ENCODE results near the gene USP3.

Gene USP3

DNA sequence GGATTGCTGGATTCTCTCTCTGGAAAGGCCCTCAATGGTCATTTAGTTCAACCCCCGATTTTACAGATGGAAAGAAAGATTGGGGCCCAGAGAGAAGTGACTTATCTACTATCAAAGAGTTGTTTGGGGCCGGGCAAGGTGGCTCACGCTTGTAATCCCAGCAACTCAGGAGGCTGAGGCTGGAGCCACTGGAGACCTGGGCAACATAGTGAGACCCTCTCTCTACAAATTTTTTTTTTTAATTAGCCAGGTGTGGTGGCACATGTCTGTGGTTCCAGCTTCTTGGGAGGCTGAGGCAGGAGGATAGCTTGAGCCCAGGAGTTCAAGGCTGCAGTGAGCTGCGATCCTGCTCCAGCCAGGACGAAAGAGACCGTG lies 5.2 kb upstream of the USP3 start:
- no peak for DNase-seq

DNA sequence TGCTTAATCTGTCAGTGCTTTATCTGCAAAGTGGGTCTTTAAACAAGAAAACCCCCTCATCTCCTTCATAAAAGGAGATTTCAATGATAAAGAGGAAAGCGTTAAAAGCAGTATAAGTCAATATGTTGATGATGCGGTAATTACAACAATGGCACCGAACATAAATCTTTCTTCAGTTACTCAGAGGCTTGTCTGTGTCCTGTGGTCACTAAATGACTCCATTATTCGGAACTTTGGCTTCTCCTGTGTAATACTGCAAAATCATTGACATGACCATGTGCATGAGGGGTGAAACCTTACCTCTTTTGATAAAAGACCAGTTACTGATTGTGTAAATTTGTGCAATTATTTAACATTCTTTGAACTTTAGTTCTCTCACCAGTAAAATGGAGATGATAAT lies 4.8 kb upstream of the USP3 start:
- no peak for DNase-seq

DNA sequence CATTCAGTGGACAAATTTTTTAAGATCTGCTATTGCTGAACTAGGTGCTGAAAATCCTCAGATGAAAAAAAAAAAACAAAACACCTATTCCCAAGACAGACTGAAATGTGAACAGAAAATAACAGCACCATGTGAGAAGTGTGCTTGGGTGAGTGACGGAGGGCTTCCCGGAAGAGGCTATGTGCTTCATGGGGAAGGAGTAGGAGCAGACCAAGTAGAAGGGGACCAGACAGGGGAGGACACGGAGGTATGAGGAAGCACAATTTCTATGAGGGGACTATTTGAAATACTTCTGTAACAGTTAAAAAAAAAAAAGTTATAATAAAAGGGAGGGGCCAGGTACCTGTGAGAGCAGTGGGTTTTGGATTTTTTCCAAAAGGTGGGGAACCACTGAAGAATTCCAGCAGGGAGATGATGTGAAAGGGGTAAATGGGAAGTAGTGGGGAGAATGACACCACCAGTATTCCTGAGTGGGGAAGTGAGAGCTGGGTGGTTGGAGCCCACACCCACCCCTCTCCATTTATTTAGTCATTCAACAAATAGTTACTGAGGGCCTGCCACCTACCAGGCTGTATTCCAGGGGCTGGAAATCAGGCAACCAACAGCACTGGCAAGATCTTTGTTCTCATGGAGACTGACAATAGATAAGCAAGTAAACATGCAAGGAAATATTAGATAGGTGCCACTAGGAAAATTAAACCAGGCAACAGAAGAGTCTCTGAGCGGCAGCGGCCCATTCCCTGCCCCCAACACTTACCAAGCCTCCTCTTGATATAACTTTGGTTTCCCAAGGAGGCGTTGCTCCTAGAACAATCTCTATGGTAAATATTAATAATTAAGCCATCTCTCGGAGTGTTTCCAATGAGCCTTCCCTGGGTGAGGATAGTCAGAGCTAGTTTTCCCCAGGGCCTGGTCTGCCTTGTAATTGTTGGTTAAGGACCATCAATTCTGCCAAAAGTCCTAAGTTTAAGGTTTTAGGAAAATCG lies 3.8 kb upstream of the USP3 start:
- DNase-seq: no peak

DNA sequence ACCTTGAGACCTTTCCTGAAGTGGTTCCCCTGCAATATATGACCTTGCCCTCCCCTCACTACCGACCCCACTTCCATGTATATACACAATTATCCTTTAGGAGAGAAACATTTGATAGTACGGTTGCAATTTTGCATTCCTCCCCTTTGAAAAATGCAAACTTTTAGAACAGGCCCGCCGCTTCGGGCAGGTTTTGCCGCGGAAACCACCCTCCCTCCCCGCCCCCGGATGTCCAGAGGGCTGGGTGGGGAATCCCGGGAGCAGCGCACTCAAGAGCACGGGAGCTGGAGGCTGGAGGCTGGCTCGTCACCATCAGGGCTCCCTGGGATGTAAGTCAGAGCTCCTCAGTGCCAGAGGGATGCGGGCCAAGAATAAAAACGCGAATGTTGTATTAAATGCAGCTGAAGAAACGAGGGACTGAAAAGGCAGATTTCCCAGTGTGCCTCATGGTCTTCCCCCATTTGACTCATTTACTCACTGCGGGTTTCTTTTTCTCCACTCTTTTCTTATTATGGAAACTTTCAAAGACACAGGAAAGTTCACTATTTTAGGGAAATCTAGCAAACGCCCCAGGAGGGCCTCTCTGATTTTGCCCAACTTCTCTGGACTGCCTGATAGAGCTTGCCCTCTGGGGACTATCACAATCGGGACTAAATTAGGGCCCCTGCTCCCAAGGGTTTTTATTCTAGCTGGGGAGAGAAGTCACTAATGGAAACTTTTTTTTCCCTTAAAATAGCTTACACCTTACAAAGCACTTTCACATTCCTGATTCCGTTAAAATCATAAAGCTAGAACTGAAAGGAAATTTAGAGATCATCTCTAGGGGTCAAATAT lies 2.9 kb upstream of the USP3 start:
- peak in 3 of 6 experiments; percentile 24 to 64 (median 49) for DNase-seq

DNA sequence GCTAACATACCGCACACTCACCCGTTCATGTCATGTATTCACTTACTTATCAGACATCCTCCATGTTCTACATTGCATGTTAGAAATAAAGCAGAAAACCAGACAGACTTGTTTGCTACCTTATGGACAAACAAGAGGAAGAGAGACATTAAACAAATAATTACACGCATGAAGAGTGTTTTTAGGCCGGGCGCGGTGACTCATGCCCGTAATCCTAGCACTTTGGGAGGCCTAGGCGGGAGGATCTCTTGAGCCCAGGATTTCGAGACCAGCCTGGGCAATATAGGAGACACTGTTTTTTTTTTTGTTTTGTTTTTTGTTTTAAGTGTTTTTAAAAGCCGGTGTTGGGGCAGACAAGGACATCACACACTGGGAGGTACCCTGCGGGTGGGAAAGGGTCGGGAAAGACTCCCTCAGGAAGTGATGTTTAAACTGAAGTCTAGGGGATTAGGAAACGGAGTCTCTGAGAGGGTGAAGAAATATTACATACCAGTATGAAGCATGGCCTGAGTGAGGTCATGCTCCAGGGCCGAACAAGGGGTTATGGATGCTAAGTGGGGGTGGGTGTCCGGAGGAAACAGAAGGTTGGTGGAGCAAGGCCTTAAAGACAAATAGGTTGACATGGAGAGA lies 2.1 kb upstream of the USP3 start:
- DNase-seq: no peak

DNA sequence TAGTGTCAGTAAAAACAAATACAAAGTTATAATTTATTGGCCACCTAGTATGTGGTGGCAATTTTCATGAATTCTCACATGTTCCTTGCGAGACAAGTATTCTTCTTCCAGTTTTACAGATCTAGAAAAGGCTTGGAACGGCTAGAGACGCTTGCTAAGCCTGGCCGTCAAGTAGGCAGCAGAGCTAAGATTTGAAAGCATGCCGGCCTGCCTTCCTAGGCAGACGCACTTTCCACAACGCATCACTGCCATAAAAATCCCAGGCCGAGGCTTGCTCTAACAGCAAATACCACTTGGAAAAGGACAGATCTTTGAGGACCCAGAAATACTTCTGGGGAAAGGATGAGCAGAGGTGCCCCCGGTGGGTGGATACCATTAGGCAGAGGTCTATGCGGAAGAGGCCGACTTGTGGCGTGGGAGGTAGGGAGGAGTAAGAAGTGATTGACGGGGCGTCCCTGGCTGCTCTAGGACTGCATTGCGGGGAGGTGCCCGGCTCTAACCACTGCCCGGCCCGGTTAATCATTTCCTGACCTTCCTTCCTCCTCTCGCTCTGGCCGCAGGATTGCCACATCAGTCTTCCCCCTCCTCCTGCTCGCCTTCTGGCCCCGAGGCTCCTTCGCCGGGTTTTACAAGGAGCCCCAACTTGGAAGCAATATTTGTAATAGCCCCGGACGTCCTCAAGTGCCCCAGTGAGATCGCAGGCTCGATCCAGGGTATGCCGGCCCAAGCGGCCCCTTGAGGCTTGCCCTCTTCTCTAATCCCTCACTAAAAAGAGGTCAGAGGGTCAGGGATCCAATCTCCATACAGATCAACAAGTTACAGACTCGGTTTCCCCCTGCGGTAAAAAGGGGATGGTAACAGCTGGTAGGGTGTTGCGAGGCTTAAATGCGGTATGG lies 1.3 kb upstream of the USP3 start:
- DNase-seq: peak; percentile 38 to 77 (median 60)

DNA sequence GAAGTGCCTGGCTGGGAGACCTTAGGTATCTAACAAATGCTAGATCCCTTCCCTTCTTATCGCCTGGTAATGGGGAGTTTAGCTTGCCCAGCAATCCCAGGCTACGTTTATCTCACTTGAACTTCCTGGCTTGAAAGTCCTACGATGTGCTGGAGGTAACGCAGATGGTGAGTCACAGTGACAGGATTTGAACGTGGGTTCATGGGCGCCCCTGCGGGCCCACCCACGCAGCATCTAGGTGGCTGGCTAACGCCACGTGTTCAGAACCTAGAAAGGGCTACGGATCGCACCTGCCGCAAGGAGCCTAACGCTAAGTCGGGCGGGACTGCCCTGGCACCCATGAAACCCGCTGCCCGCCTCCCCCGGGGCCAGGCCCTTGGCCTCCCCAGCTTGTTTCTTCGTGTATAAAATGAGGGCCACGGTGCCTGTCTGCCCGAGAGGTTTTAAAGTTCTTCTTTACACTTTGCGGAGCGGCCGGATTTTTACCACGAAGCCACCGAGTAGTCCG lies 600 bp upstream of the USP3 start:
- DNase-seq: peak; percentile 82 to 97 (median 90)

DNA sequence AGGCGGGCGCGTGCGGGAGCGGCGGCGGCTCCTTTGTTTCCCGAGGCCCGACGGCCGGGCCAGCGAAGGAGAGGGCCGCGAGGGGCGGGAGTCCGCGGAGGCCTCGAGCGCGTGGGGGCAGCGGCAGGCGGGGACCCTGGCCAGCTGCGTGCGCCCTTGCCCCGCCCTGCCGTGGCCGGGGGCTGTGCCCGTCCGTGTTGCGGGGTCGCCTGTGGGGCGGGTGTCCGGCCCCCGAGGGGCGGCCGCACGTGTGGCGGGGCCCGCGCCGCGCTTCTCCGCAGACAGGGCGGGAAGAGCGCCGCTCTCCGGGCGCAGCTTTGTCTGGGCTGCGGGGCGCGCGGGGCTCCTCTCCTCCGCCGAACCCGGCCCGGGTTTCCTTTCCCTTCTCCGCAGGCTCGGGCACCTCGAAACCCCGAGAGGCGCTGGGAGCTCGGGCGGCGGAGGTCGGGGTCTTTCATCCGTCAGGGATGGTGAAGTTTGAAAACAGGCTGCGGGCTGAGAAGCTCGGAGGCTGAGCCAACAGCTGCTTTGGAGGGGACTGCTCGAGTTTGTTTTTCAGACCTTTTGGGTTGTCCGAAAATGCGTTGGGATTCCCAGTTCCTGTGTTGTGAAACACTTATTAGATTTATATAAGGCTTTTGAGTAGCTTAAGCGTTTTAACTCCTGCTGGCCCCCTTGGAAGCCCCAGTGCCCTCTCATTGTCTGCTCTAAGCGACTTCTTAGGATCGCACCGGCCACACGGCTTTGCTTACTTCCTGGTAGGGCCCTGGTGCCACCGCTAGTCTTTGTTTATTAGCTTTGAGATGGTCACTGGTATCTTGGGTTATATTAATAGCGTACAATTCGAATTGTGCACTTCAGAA lies 817 bp downstream of the USP3 start:
- peak; percentile 30 to 75 (median 43) for DNase-seq

DNA sequence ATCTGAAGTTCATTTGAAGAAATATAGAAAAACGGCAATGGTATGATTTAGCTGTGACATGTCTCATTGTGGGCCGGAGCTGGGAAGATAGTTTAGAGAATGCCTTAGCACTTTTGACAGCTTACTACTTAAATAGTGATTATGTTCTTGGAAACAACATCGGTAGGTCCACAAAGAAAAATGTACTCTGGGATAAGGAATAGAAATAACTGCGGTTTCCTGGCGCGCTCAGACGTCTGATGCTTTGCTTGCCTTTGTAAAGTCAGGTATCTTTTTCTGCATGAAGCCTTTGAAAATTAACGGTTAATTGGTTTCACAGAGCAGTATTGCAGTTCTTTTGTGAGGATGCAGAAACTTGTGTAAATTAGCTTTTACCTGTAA lies 1.4 kb downstream of the USP3 start:
- peak in 1 of 6 experiments; percentile 31 for DNase-seq

DNA sequence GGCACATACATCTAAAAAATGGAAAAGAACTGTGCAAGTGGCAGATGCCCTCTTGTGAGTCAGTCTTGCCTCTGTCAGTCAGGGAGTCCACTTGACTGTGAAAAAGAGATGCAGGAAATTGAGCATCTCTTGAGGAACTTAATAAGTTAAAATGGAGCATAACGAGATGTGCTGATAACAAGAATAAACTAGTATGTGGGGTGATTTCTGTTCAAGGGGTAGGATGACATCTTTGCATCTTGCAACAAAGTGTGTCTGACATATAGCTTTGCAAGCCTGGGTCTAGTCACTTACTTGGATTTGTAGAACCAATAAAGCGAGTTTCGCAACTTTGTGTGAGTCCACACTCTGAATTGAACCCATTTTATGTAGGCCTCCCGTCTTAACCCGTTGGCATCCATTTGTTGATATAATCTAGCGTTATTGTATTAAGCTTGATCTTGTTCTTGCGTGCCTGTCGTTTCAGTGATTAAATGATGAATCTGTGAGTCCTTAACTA lies 2.2 kb downstream of the USP3 start:
- DNase-seq: peak in 4 of 6 experiments; percentile 11 to 26 (median 21)

DNA sequence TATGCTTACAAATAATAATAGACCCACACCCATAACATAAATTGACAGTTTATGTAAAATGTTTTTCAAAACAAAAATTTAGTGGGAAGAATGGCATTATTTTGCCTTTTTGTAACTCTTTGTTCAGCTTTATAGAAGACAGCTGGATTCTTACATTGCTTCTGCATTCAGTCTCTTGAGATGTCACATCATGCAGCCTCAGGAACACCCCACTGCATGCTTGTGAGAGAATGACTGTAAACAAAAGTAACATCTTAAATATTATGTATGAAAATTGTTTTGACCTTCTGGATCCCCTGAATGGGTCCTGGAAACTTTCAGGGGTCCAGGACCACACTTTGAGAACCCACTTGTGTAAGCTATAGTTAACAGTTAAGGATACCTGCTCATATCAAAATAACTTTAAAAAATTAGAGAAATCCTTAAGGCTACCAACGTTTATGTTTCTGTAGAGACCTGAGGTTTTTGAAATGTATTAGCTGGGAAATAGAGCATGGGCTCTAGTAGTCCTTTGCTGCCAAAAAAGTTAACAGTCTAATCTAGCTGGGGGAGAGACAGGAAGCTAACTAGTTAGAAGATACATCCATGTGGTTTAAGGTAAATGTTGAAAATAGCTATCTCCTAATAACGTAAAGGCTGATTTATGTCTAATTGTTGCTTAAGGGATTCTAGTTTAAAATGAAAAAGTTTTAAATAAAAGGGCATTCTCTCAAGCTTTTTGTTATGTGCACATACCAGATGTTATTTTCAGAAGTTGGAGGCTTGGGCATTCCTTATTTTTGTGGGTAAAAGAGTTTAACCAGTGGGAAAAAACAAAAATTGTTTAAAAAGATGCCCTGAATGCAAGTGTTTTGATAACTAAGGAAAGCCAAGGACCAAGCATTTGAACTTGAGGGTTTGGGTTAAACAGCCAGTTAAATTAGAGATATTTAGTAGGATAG lies 3.8 kb downstream of the USP3 start:
- DNase-seq: no peak

DNA sequence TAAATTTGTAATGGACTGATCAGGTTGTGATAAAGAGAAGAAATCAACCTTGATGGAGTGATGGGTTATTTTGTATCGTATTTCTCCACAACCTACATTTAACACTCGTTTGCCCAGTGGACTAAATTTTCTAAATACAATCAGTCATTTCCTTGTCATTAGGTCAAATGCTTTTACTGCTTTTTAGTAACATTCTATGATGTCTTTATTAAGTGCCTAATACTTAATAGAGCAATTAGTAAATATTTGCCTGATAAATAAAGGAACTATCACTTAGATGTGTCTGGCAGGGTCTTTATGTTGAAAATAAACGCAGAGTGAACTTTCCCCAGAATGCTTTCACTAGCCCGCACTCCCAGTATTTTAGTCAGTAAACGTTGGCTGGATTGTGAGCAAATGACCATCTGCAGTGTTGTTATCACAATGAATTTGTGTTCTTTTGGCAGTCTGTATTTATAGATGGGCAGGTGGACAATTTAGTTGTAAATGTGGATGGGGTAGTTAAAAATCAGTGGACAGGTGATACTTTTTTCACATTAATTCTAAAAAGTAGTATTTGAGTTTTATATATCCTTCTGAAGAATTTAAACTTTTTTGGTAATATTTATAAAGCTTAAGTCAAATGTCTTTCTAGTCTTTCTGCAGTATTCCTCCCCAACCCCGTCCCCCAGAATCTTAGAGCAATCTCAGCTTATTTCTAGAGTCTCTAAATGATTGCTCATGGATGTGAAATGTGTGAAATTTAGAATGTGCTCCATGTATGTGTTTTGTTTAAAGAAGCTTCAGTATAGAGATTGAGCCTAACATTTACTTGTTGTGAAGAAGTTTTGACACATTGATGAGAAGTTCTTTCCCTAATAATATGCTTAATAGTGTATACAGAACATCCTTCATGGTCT lies 4.9 kb downstream of the USP3 start:
- DNase-seq: no peak

DNA sequence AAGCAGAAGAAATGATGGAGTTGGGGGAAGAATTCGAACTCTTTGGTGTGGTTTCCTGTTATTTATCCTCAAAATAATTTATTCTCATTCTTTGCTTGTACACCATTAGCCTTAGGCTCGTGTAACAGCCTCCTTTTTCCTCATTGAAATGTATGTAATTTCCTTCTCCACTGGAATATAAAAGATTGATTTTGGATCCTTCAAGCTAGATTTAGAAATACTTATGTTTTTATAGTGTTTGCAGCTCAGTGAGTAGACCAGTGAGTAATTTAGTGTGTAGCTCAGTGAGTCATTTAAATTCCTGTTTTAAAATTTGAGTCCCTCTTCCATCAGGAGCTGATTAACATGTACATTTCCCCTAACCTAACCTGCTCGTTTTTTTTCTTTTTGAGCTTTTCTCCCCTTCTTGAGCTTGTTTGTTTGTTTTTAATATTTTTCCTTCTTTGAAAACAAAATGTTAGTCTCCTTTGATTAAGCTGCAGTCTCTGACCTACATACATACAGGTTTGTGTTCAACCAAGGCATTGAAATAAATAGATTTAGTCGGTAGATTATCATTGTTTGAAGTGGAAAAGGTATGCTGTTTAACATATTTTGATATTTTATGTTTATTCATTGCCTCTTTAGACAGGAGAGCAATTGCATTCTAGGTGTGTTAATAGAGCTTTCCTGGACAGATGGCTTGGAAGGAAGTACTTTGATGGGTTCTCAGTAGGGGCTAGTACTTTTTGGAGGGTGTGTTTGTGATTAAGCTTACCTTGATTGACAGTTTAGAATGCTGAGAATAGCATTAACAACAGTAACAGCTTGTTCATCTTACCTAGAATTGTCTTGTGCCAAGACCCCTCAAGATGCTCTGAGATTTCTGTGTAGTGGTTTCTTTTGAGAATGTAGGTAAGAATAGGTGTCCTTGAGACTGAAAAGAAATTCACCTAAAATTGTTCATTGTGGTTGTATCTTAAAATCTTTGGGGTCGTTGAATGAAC lies 5.9 kb downstream of the USP3 start:
- no peak for DNase-seq

DNA sequence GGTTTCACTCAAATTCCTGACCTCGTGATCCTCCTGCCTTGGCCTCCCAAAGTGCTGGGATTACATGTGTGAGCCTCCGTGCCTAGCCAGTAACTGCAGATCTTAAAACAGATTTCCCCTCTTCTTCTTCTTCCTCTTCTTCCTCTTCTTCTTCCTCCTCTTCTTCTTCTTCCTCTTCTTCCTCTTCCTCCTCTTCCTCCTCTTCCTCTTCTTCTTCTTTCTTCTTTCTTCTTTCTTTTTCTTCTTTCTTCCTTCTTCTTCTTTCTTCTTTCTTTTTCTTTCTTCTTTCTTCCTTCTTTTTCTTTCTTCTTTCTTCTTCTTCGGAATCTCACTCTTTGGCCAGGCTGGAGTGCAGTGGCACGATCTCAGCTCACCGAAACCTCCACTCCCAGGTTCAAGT lies 7.8 kb downstream of the USP3 start:
- no peak for DNase-seq

DNA sequence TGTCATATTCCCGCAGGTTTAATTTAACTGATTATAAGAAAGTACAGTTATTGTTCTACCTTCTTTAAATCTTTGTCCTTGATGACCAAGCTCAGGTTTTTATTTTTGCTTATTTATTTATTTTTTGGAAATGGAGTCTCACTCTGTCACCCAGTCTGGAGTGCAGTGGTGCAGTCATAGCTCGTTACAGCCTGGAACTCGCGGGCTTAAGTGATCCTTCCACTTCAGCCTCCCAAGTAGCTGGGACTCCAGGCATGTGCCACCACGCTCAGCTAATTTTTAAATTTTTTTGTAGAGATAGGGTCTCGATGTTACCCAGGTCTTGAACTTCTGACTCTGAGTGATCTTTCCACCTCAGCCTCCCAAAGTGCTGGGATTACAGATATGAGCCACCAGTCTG lies 8.9 kb downstream of the USP3 start:
- no peak for DNase-seq

DNA sequence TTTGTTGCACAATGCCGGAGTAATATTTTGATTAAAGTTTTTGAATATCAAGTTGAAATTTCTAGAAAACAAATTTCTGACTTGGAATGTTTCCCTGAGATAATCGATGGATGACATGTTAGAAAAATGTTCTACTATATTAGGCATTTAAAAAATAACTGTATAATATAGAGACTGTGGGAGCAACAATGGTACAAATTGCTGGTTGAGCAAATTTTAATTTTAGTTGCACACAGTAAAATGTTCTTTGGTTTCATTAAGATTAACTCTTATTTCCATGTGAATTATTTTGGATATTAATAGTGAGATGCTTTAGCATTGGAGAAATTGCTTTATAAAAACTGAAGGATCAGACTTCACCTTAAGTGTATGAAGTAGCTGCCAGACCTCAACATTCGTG lies 9.3 kb downstream of the USP3 start:
- no peak for DNase-seq

DNA sequence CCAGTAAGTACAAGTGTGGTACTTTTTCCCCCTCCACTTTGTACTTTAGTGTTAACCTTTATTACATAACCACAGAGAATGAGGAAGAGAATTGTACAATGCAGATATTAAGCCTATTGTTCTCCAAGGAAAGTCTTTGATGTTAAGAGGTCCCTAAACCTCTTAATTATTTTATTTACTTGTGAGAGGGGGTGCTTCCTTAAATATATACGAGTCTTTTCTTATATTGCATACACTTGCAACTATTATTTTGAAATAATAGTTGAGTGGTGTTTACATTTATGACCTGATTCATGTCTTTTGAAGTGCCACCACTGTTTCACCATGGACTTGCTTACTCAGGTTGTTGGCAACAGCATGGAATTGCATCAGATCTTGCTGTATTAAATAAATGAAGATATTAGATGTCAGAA lies 10.1 kb downstream of the USP3 start:
- no peak for DNase-seq
